ENCODE results near the gene TNFRSF4.
"Not testable (repeated sequence)": the region's sequence is repeated elsewhere in the genome, so short reads cannot be mapped to it uniquely, and the experiment has no call there.

TNFRSF4 gene

DNA sequence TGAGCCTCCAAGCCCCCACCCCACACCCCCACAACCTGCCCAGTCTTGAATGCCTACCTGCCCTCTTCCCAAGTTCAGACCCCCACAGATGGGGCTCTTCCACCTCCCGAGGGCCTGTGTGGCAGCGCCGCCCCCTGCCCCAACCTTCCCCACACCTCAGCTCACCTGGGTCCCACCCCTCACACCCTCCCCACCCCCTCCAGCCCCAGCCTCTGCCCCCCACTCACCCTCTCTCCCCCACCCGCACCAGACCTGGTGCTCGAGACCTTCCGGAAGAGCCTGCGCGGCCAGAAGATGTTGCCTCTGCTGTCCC, 16.8 kb downstream of the TNFRSF4 start:
- H3K4me3 ChIP-seq (ENCODE audit: low read depth, low read length), result no peak overlapping the region
- no peak for DNase-seq (ENCODE audit: low read depth)
- TF ChIP-seq MYC (IDR thresholded peaks at IDR 0.05; ENCODE audit: low read depth, low read length), result no peak
- no peak for TF ChIP-seq POLR2A (IDR thresholded peaks at IDR 0.05; ENCODE audit: extremely low read depth, insufficient read length)
- TF ChIP-seq, protein P1, sequence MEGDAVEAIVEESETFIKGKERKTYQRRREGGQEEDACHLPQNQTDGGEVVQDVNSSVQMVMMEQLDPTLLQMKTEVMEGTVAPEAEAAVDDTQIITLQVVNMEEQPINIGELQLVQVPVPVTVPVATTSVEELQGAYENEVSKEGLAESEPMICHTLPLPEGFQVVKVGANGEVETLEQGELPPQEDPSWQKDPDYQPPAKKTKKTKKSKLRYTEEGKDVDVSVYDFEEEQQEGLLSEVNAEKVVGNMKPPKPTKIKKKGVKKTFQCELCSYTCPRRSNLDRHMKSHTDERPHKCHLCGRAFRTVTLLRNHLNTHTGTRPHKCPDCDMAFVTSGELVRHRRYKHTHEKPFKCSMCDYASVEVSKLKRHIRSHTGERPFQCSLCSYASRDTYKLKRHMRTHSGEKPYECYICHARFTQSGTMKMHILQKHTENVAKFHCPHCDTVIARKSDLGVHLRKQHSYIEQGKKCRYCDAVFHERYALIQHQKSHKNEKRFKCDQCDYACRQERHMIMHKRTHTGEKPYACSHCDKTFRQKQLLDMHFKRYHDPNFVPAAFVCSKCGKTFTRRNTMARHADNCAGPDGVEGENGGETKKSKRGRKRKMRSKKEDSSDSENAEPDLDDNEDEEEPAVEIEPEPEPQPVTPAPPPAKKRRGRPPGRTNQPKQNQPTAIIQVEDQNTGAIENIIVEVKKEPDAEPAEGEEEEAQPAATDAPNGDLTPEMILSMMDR (IDR thresholded peaks at IDR 0.05; ENCODE audit: low read depth, low read length), result no peak
- TF ChIP-seq, protein P2, sequence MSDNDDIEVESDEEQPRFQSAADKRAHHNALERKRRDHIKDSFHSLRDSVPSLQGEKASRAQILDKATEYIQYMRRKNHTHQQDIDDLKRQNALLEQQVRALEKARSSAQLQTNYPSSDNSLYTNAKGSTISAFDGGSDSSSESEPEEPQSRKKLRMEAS (IDR thresholded peaks at IDR 0.05; ENCODE audit: low read depth, low read length), result no peak

DNA sequence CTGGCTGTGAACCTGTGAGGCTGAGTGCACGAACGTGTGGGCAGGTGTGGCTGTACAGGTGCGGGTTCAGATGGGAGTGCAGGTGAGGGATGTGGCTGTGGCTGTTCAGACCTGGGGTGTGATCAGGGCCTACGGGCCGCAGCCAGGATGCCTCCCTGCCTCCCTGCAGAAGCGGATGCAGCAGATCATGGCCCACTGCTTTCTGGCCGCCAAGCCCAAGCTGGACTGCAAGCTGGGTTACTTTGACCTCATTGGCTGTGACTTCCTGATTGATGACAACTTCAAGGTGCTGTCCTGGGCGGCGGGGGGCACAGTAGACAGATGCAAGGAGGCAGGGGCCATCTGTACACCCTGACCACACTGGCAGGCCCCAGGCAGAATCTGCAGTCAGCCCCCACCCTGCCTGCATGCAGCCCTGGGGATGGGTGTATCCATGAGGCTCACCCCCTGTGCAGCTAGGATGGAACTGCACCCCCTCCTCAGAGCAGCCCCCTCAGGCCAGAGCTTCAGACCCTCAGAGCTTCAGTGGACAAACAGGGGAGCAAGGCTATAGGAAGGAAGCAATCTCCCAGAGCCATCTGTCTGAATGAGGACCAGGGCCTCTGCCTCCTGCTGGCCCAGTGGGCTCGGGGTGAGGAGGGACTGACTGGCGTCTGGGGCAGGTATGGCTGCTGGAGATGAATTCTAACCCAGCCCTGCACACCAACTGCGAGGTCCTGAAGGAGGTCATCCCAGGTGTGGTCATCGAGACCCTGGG, 17.3 kb downstream of the TNFRSF4 start:
- TF ChIP-seq POLR2A (IDR thresholded peaks at IDR 0.05; ENCODE audit: extremely low read depth, insufficient read length) (no peak), MYC (IDR thresholded peaks at IDR 0.05; ENCODE audit: low read depth, low read length) (no peak)
- TF ChIP-seq, protein P1 (IDR thresholded peaks at IDR 0.05; ENCODE audit: low read depth, low read length), result no peak
- TF ChIP-seq, protein P2 (IDR thresholded peaks at IDR 0.05; ENCODE audit: low read depth, low read length), result no peak
- H3K4me3 ChIP-seq (ENCODE audit: low read depth, low read length), result no peak overlapping the region
- no peak for DNase-seq (ENCODE audit: low read depth)

DNA sequence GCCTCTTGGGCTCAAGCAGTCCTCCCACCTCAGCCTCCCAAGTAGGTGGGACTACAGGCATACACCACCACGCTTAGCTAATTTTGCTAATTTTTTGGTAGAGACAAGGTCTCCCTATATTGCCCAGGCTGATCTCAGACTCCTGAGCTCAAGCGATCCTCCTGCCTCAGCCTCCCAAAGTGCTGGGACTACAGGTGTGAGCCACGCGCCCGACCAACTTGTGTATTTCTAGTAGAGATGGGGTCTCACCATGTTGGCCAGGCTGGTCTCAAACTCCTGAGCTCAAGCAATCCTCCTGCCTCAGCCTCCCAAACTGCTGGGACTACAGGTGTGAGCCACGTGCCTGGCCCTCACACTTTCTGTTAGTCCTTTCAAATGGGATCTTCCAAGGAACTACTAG, 18.2 kb downstream of the TNFRSF4 start:
- not testable (repeated sequence) for H3K4me3 ChIP-seq (ENCODE audit: low read depth, low read length); DNase-seq (ENCODE audit: low read depth)

DNA sequence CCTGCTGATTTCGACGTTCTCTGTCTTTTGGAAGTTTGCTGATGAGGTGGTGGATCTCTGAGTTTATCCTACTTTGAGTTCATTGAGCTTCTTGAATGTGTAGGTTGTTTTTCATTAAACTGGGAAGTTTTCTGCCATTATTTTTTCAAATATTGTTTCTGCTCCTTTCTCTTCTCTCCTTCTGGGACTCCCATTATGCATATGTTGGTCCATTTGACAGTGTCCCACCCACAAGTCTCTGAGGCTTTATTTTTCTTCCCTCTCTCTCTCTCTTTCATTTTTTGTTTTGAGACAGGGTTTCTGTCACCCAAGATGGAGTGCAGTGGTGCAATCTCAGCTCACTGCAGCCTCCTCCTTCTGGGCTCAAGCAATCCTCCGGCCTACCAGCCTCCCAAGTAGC, 19.2 kb downstream of the TNFRSF4 start:
- TF ChIP-seq, protein P2 (IDR thresholded peaks at IDR 0.05; ENCODE audit: low read depth, low read length), result no peak
- TF ChIP-seq MYC (IDR thresholded peaks at IDR 0.05; ENCODE audit: low read depth, low read length) (no peak), POLR2A (IDR thresholded peaks at IDR 0.05; ENCODE audit: extremely low read depth, insufficient read length) (no peak)
- TF ChIP-seq, protein P1 (IDR thresholded peaks at IDR 0.05; ENCODE audit: low read depth, low read length), result no peak
- no peak for DNase-seq (ENCODE audit: low read depth)
- H3K4me3 ChIP-seq (ENCODE audit: low read depth, low read length), result no peak overlapping the region

DNA sequence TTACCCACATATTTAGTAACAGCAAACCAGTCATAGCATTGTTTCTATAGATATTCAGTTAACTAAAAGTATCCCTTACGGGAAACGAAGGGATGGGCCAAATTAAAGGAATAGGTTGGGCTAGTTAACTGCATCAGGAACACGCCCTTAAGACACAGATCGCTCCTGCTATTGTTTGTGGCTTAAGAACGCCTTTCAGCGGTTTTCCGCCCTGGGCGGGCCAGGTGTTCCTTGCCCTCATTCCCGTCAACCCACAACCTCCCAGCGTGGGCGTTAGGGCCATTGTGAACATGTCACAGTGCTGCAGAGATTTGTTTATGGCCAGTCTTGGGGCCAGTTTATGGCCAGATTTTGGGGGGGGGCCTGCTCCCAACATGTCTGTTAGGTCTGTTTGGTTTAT, 22.2 kb downstream of the TNFRSF4 start:
- H3K4me3 ChIP-seq (ENCODE audit: low read depth, low read length), result no peak overlapping the region
- TF ChIP-seq MYC (IDR thresholded peaks at IDR 0.05; ENCODE audit: low read depth, low read length), result no peak
- TF ChIP-seq, protein P2 (IDR thresholded peaks at IDR 0.05; ENCODE audit: low read depth, low read length), result no peak
- no peak for DNase-seq (ENCODE audit: low read depth)

DNA sequence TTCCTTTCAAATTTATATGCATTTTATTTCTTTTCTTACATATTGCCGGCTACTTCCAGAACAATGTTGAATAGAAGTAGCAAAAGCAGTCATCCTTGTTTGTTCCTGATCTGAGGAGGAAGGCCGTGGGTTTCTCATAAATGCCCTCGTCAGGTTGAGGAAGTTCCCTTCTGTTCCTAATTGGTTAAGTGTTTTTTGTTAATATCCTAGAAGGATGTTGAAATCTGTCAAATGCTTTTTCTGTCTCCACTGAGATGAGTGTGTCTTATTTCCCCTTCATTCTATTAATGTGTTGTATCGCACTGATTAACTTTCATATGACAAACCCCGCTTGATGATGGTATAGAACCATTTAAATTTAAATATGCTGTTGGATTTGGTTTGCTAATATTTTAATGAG, 24.8 kb downstream of the TNFRSF4 start:
- H3K4me3 ChIP-seq (ENCODE audit: low read depth, low read length), result no peak overlapping the region
- TF ChIP-seq MYC (IDR thresholded peaks at IDR 0.05; ENCODE audit: low read depth, low read length), result no peak
- TF ChIP-seq, protein P1 (IDR thresholded peaks at IDR 0.05; ENCODE audit: low read depth, low read length), result no peak
- TF ChIP-seq, protein P2 (IDR thresholded peaks at IDR 0.05; ENCODE audit: low read depth, low read length), result no peak
- no peak for TF ChIP-seq POLR2A (IDR thresholded peaks at IDR 0.05; ENCODE audit: extremely low read depth, insufficient read length)
- peak; percentile 61 for DNase-seq (ENCODE audit: low read depth)

DNA sequence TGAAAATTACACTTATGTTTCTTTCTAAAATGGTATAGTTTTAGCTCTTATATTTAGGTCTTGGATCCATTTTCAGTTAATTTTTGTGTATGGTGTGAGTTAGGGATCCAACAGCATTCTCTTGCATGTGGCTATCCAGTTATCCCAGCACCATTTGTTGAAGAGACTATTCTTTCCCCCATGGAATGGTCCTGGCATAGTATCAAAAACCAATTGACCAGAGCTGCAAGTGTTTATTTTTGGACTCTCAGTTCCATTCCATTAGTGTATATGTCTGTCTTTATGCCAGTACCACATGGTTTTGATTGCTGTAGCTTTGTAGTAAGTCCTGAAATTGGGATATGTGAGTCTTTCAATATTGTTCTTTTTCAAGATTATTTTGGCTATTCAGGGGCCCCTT, 26.0 kb downstream of the TNFRSF4 start:
- no peak overlapping the region for H3K4me3 ChIP-seq (ENCODE audit: low read depth, low read length)
- DNase-seq (ENCODE audit: low read depth), result no peak
- no peak for TF ChIP-seq POLR2A (IDR thresholded peaks at IDR 0.05; ENCODE audit: extremely low read depth, insufficient read length)
- TF ChIP-seq, protein P1 (IDR thresholded peaks at IDR 0.05; ENCODE audit: low read depth, low read length), result no peak
- no peak for TF ChIP-seq MYC (IDR thresholded peaks at IDR 0.05; ENCODE audit: low read depth, low read length)
- TF ChIP-seq, protein P2 (IDR thresholded peaks at IDR 0.05; ENCODE audit: low read depth, low read length), result no peak

All from NB4 (cell line).